Medulla oblongata (tissue), 1 donor: ENCODE data around the gene SRC.

Experiments
- DNase-seq: peaks from one replicate; pipeline ENCODE4 v3.0.0-alpha.2; 2015; ENCODE audit errors: extremely low spot score

SRC gene

GRCh38 chr20:37426106-37426505 lies 80.2 kb downstream of the SRC start:
- no peak for DNase-seq

- no peak for DNase-seq
Observed at GRCh38 chr20:37426978-37427377, 81.0 kb downstream of the SRC start.

- DNase-seq, result no peak
Observed at GRCh38 chr20:37430044-37430443, 84.1 kb downstream of the SRC start.

GRCh38 chr20:37430778-37431460 lies 85.0 kb downstream of the SRC start:
- no peak for DNase-seq

- DNase-seq, result no peak
Observed at GRCh38 chr20:37431786-37432185, 85.8 kb downstream of the SRC start.

- no peak for DNase-seq
Observed at GRCh38 chr20:37432606-37433005, 86.7 kb downstream of the SRC start.

GRCh38 chr20:37435607-37436006 lies 89.7 kb downstream of the SRC start:
- DNase-seq, result no peak

GRCh38 chr20:37436527-37437186 lies 90.7 kb downstream of the SRC start:
- DNase-seq, result no peak

- DNase-seq, result no peak
Observed at GRCh38 chr20:37437676-37438075, 91.7 kb downstream of the SRC start.

GRCh38 chr20:37438464-37439222 lies 92.7 kb downstream of the SRC start:
- no peak for DNase-seq

GRCh38 chr20:37439223-37439933 lies 93.4 kb downstream of the SRC start:
- DNase-seq, result no peak

- DNase-seq, result no peak
Observed at GRCh38 chr20:37441023-37441422, 95.1 kb downstream of the SRC start.

- DNase-seq, result no peak
Observed at GRCh38 chr20:37442547-37442946, 96.6 kb downstream of the SRC start.

GRCh38 chr20:37442986-37443385 lies 97.0 kb downstream of the SRC start:
- DNase-seq, result no peak

GRCh38 chr20:37443596-37443995 lies 97.7 kb downstream of the SRC start:
- no peak for DNase-seq

- DNase-seq, result no peak
Observed at GRCh38 chr20:37445041-37445440, 99.1 kb downstream of the SRC start.

- DNase-seq, result no peak
Observed at GRCh38 chr20:37446286-37447032, 100.5 kb downstream of the SRC start.

GRCh38 chr20:37447688-37448087 lies 101.7 kb downstream of the SRC start:
- DNase-seq, result no peak

- DNase-seq, result no peak
Observed at GRCh38 chr20:37449276-37449675, 103.3 kb downstream of the SRC start.

GRCh38 chr20:37450344-37450743 lies 104.4 kb downstream of the SRC start:
- no peak for DNase-seq

GRCh38 chr20:37451616-37452015 lies 105.7 kb downstream of the SRC start:
- DNase-seq, result no peak

GRCh38 chr20:37452236-37452635 lies 106.3 kb downstream of the SRC start:
- no peak for DNase-seq
